Trophoblast cell (in vitro differentiated cells and primary cell): Measurements from ENCODE around the gene NBEAL2.

Experiments
- DNase-seq, 2 donors: peaks; one replicate each; pipeline ENCODE4 v3.0.0-alpha.2; 2016
- H2AFZ ChIP-seq: 2 replicates; pipeline ENCODE4 v1.6.1; 2013; ENCODE audit warnings: low read length, moderate library complexity, mild to moderate bottlenecking; ENCODE audit not compliant: insufficient read depth, poor library complexity
- H2AK5ac ChIP-seq: 2 replicates; pipeline ENCODE4 v1.6.1; 2013; ENCODE audit warnings: mild to moderate bottlenecking, low read length
- H2BK120ac ChIP-seq: 2 replicates; pipeline ENCODE4 v1.6.1; 2013; ENCODE audit warnings: low read length, mild to moderate bottlenecking, moderate library complexity; ENCODE audit not compliant: insufficient read depth, poor library complexity
- H2BK12ac ChIP-seq: 2 replicates; pipeline ENCODE4 v1.6.1; 2013; ENCODE audit warnings: mild to moderate bottlenecking, low read length, moderate library complexity
- H2BK5ac ChIP-seq: 2 replicates; pipeline ENCODE4 v1.6.1; 2013; ENCODE audit warnings: low read length, low read depth, moderate library complexity, mild to moderate bottlenecking; ENCODE audit not compliant: poor library complexity
- H3K14ac ChIP-seq: 2 replicates; pipeline ENCODE4 v1.6.1; 2013; ENCODE audit warnings: mild to moderate bottlenecking, low read length
- H3K18ac ChIP-seq: 2 replicates; pipeline ENCODE4 v1.6.1; 2013; ENCODE audit warnings: mild to moderate bottlenecking, low read length
- H3K23ac ChIP-seq: 2 replicates; pipeline ENCODE4 v1.6.1; 2013; ENCODE audit warnings: low read length
- H3K27ac ChIP-seq: 2 replicates; pipeline ENCODE4 v1.5.1; 2013; ENCODE audit warnings: low read depth, mild to moderate bottlenecking, inconsistent platforms, low read length, moderate library complexity
- H3K27me3 ChIP-seq: 2 replicates; pipeline ENCODE4 v1.6.1; 2013; ENCODE audit warnings: inconsistent platforms, mild to moderate bottlenecking, low read length, moderate library complexity; ENCODE audit not compliant: insufficient read depth
- H3K36me3 ChIP-seq, 2 experiments: 1 replicate in 1 of 2; 2 replicates in 1 of 2; pipeline ENCODE4 v1.6.1; 2013; ENCODE audit warnings: low read length in 2 of 2, mild to moderate bottlenecking in 2 of 2, moderate library complexity in 1 of 2; ENCODE audit not compliant: insufficient read depth in 2 of 2, control insufficient read depth in 1 of 2
- H3K4ac ChIP-seq: 2 replicates; pipeline ENCODE4 v1.6.1; 2013; ENCODE audit warnings: low read depth, mild to moderate bottlenecking, low read length, moderate library complexity
- H3K4me1 ChIP-seq, 2 experiments: 1 replicate in 1 of 2; 2 replicates in 1 of 2; pipeline ENCODE4 v1.6.1; 2013; ENCODE audit warnings: low read length in 2 of 2, mild to moderate bottlenecking in 2 of 2, moderate library complexity in 1 of 2; ENCODE audit not compliant: insufficient read depth in 2 of 2, control insufficient read depth in 1 of 2
- H3K4me2 ChIP-seq: 2 replicates; pipeline ENCODE4 v1.6.1; 2013; ENCODE audit warnings: inconsistent platforms, mild to moderate bottlenecking, low read length, moderate library complexity
- H3K4me3 ChIP-seq: 2 replicates; pipeline ENCODE4 v1.5.1; 2013; ENCODE audit warnings: mild to moderate bottlenecking, low read depth, low read length, inconsistent platforms
- H3K79me1 ChIP-seq: one replicate; pipeline ENCODE4 v1.6.1; 2013; ENCODE audit warnings: low read length
- H3K79me2 ChIP-seq: 2 replicates; pipeline ENCODE4 v1.6.1; 2013; ENCODE audit warnings: low read length, mild to moderate bottlenecking; ENCODE audit not compliant: control insufficient read depth, insufficient read depth, poor library complexity
- H3K9ac ChIP-seq: 2 replicates; pipeline ENCODE4 v1.6.1; 2013; ENCODE audit warnings: mild to moderate bottlenecking, low read length
- H3K9me3 ChIP-seq: 2 replicates; pipeline ENCODE4 v1.6.1; 2013; ENCODE audit warnings: low read depth, mild to moderate bottlenecking, control low read depth, inconsistent platforms, low read length; ENCODE audit not compliant: insufficient read depth
- H4K12ac ChIP-seq: 2 replicates; pipeline ENCODE4 v1.6.1; 2013; ENCODE audit warnings: low read depth, mild to moderate bottlenecking, low read length, moderate library complexity
- H4K8ac ChIP-seq: 2 replicates; pipeline ENCODE4 v1.6.1; 2013; ENCODE audit warnings: low read depth, mild to moderate bottlenecking, low read length, moderate library complexity
- H4K91ac ChIP-seq: one replicate; pipeline ENCODE4 v1.6.1; 2013; ENCODE audit warnings: low read depth, mild to moderate bottlenecking, low read length, moderate library complexity
- WGBS: extraction: QIAGEN DNeasy Blood & Tissue Kit; methylation state at CpG from one replicate; pipeline ENCODE4 v1.1.7; 2013; ENCODE audit warnings: missing lambda C conversion rate; ENCODE audit not compliant: insufficient read length, insufficient coverage; ENCODE audit errors: extremely low coverage; 5-methylcytosine and 5-hydroxymethylcytosine counted together

NBEAL2 gene

DNA sequence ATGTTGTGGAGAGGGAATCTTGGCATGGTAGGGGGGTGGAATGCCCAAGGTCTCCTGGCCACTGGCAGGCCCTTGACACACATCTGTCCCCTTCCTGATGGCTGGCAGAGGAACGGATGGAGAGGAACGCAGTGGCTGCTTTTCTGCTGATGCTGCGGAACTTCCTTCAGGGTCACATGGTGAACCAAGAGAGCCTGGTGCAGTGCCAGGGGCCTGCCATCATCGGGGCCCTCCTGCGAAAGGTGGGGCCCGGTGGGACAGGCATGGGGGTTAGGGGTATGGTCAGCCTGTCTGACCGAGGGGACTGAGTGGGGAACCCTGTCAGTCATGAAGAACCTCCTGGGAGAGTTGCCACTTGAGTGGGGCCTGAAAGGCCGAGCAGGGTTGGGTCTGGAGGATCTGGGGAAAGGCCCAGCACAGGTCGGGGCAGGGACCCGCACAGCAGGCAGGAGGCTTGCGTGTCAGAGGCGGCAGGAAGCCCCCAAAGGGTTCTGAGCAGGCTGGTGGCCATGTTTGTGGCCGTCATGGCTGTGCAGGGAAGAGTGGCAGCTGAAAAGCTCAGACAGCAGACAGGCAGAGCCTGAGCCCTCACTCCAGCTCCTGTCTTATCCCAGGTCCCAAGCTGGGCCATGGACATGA is 18.1 kb downstream of the NBEAL2 start:
- Histone ChIP-seq H2AK5ac (no peak overlapping the region), H3K79me2 (no peaks in the 10 kb centered on the region), H3K36me3 (peaks cover 49 to 53% of the 10 kb centered on the region in 2 experiments), H2AFZ (no peak overlapping the region), H3K9me3 (peaks cover 5% of the 10 kb centered on the region), H3K27ac (no peak overlapping the region), H3K23ac (no peak overlapping the region), H2BK120ac (no peak overlapping the region), H3K79me1 (no peaks in the 10 kb centered on the region), H3K18ac (no peak overlapping the region), H4K8ac (no peak overlapping the region), H4K91ac (no peak overlapping the region), H3K4ac (no peak overlapping the region), H3K9ac (no peak overlapping the region), H3K27me3 (no peaks in the 10 kb centered on the region), H4K12ac (no peak overlapping the region), H2BK5ac (no peak overlapping the region), H2BK12ac (no peak overlapping the region), H3K14ac (no peak overlapping the region), H3K4me2 (no peak overlapping the region), H3K4me1 (peaks cover 0 to 2% of the 10 kb centered on the region in 2 experiments), H3K4me3 (no peak overlapping the region)
- no CpG with 5 or more reads among the region's 13 CpGs for WGBS
- DNase-seq = no peak

DNA sequence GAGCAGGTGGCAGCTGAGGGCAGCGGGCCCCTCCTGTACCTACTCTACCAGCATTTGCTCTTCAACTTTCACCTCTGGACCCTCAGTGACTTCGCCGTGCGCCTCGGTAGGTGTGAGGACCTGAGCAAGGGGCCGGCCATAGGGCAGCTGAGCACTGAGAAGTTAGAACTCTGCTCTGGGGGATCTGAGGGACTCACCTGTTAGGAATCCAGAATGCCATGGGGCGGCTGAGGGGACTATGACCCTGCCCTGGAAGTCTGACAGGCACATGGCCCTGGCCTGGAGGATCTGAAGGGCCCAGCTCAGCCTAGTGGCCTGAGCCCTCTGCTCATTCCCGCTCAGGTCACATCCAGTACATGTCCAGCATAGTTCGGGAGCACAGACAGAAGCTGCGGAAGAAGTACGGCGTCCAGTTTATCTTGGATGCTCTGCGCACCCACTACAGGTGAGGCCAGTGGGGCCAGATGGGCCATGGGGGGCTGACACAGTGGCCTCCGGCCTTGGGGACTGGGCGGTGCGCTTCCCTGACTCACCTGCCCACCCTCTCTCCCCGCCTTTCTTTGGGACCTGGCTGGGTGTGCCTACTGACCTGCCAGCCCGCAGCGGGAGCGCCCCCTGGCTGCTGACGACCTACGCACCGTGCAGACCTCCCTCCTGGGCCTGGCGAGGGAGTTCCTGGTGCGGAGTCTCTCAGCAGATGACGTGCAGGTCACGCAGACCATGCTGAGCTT is 18.8 kb downstream of the NBEAL2 start:
- Histone ChIP-seq H2AFZ (no peak overlapping the region), H4K8ac (no peak overlapping the region), H3K4ac (no peak overlapping the region), H3K79me2 (no peaks in the 10 kb centered on the region), H3K23ac (no peak overlapping the region), H3K4me2 (no peak overlapping the region), H3K9me3 (peaks cover 5% of the 10 kb centered on the region), H2BK120ac (no peak overlapping the region), H2AK5ac (no peak overlapping the region), H3K27me3 (no peaks in the 10 kb centered on the region), H3K27ac (no peak overlapping the region), H4K91ac (no peak overlapping the region), H3K14ac (no peak overlapping the region), H3K9ac (no peak overlapping the region), H3K79me1 (no peaks in the 10 kb centered on the region), H2BK5ac (no peak overlapping the region), H3K4me3 (no peak overlapping the region), H2BK12ac (no peak overlapping the region), H3K18ac (no peak overlapping the region), H4K12ac (no peak overlapping the region), H3K36me3 (peaks cover 56 to 58% of the 10 kb centered on the region in 2 experiments), H3K4me1 (peaks cover 0 to 2% of the 10 kb centered on the region in 2 experiments)
- peak; percentile 65 to 85 for DNase-seq
- WGBS = no CpG with 5 or more reads among the region's 27 CpGs

DNA sequence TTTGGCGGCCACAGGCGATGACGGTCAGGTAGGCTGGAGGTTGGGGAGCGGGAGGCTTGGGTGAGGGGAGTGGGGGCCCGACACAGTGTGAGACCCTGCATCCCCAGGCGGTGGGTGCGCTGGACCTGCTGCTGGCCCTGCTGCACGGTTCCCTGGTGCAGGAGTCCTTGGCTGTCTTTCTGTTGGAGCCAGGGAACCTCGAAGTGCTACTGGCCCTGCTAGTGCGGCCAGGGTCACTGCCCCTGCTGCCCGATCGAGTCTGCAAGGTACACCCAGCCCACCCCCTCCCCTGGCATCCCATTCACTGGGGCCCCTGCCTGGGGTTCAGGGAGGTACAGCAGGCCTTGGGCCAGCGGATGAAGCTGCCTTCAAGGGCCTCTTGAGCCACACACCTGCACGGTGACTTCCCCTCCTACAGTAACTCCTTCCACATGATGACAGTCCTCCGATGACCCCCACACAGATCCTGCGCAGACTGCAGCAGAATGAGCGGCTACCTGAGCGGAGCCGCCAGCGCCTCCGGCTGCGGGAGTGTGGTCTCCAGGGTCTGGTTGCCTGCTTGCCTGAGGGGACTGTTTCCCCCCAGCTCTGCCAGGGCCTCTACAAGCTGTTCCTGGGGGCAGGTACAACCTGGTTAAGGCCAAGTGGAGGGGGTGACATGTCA is 19.5 kb downstream of the NBEAL2 start:
- Histone ChIP-seq H2BK120ac (no peak overlapping the region), H3K79me2 (no peaks in the 10 kb centered on the region), H3K27ac (no peak overlapping the region), H3K27me3 (no peaks in the 10 kb centered on the region), H3K36me3 (peaks cover 57 to 59% of the 10 kb centered on the region in 2 experiments), H2BK5ac (no peak overlapping the region), H3K9ac (no peak overlapping the region), H3K4me1 (peaks cover 0 to 2% of the 10 kb centered on the region in 2 experiments), H3K4me2 (no peak overlapping the region), H2AK5ac (no peak overlapping the region), H2BK12ac (no peak overlapping the region), H3K23ac (no peak overlapping the region), H4K91ac (no peak overlapping the region), H3K14ac (no peak overlapping the region), H4K12ac (no peak overlapping the region), H2AFZ (no peak overlapping the region), H3K9me3 (peaks cover 3% of the 10 kb centered on the region), H3K18ac (no peak overlapping the region), H4K8ac (no peak overlapping the region), H3K4me3 (no peak overlapping the region), H3K79me1 (no peaks in the 10 kb centered on the region), H3K4ac (no peak overlapping the region)
- WGBS = no CpG with 5 or more reads among the region's 22 CpGs
- no peak for DNase-seq

DNA sequence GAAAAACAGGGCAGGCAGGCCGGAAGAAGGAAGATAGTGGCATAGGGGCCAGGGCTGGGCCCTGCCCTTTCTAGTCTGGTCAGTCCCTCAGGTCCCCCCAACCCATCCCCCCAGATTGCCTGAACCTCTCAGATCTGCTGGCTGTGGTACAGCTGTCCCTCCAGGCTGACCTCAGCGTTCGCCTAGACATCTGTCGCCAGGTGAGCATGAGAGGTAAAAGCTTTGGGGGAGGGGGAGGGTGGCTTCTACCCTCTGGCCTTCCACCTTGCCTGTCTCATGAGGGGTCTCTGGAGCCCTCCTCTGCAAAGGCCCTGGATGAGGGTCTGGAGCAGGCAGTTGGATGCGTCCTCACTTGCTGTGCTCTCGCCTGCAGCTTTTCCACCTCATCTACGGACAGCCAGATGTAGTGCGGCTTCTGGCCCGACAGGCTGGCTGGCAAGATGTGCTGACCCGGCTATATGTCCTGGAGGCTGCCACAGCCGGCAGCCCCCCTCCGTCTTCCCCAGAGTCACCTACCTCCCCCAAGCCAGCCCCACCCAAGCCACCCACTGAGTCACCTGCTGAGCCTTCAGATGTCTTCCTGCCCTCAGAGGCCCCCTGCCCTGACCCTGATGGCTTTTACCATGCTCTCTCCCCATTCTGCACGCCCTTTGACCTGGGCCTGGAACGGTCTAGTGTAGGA is 20.2 kb downstream of the NBEAL2 start:
- Histone ChIP-seq H4K91ac (no peak overlapping the region), H2BK5ac (no peak overlapping the region), H3K79me1 (no peaks in the 10 kb centered on the region), H4K8ac (no peak overlapping the region), H3K14ac (no peak overlapping the region), H2BK120ac (no peak overlapping the region), H3K4me3 (no peak overlapping the region), H2AFZ (no peak overlapping the region), H3K23ac (no peak overlapping the region), H2AK5ac (no peak overlapping the region), H3K27ac (no peak overlapping the region), H3K36me3 (peaks cover 60 to 64% of the 10 kb centered on the region in 2 experiments), H3K18ac (no peak overlapping the region), H3K9ac (no peak overlapping the region), H3K4ac (no peak overlapping the region), H3K79me2 (no peaks in the 10 kb centered on the region), H3K4me1 (peaks cover 0 to 2% of the 10 kb centered on the region in 2 experiments), H2BK12ac (no peak overlapping the region), H3K4me2 (no peak overlapping the region), H3K9me3 (peaks cover 3% of the 10 kb centered on the region), H3K27me3 (no peaks in the 10 kb centered on the region), H4K12ac (no peak overlapping the region)
- no peak for DNase-seq
- no CpG with 5 or more reads among the region's 14 CpGs for WGBS
